HG03060 (cell line): ENCODE measurements around the gene CLEC11A.
"Not testable (repeated sequence)": the region's sequence is repeated elsewhere in the genome, so short reads cannot be mapped to it uniquely, and the experiment has no call there.

Experiments used
- ATAC-seq: cut with Tn5 transposase; IDR thresholded peaks from one replicate; pipeline ENCODE4 v1.9.1; 2021; ENCODE audit warnings: low read depth, moderate number of reproducible peaks; ENCODE audit not compliant: unreplicated experiment

CLEC11A gene

DNA sequence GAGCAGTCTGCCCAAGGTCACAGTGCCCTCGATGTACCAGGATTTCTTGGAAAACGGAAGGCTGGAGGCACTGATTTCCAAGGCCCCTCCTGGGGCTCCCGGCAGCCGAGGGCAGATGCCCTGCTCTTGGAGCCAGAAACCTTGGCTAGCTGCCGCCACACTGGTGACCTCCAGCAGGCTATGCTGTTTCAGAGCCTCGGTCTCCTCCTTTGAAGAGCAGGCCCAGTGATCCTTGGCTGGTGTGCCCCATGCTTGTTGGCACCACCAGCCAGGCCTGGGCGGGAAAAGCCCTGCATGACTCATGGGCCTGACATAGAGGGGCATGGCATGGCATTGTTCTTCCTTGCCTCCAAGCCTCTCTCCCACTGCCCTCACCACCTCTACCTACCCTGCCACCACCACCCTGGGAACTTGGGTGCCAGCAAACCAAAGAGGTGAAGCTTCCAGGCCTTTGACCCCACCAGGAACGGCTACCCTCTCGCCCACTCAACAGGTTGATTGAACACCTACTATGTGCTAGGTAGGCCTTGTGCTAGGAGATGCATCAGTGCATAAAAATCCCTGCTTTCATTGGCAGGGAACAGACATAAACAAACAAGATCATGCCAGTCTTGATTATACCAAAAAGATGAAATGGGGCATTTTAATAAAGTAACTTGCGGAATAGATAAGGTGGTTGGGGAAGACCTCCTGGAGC, 1.6 kb upstream of the CLEC11A start:
- ATAC-seq, result no peak

DNA sequence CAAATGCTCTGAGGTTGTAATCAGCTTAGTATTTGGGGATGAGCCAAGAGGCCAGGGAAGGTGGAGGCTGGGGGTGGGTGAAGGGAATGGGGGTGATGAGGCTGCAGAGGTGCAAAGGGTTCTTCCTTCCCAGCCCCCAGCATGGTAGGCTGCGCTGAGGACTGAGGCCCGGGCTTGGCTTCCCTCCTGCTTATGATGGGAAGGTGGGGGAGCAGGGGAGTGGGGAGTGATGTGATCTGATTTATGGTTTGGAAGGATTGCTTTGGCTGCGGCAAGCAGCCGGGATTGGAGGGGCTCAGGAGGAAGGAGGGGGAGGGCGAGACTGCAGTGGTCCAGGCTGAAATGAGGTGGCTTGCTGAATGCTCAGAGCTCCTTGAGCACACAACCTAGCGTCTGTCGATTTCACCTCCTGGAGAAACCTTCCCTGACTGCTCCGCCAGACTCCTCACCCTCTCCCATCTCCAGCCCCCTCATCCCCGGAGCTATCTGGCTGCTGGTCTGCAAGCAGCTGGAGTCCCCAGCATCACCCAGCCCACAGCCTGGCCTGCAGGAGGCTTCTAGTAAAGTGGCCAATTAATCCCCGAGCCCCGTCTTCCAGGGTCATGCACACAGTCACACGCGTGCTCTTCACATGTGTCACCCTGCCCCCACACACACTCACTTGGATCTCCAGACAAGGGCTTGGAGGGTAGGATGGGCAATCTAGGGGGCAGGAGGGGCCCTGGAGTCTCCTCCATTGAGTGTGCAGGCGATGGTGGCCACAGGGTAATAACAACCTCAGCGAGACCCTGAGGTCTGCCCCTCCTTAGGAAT, 757 bp upstream of the CLEC11A start:
- no peak for ATAC-seq

DNA sequence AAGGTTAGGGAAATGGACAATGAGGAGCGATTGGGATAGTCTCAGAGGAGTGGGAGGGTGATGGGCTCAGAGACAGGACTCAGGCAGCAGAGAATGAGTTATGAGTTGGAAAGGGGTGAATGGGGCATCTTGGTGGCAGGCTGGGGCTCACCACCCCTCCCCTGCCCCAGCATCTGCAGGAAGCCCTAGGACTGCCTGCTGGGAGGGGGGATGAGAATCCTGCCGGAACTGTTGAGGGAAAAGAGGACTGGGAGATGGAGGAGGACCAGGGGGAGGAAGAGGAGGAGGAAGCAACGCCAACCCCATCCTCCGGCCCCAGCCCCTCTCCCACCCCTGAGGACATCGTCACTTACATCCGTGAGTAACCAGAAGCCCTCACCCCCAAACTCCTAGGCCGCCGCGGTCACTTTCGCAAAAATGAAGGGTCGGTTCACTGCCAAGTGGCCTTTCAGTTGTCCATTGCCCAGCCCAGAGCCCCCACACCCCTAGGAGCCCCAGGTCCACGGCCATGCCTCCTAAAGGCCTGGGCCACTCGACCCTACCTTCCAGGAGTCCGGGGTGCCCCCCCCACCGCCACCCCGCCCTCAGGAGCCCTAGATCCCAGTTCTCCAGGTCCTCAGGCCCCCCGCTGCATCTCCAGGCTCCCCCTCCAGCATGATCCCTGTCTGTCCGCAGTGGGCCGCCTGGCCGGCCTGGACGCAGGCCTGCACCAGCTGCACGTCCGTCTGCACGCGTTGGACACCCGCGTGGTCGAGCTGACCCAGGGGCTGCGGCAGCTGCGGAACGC, 764 bp downstream of the CLEC11A start:
- no peak for ATAC-seq

DNA sequence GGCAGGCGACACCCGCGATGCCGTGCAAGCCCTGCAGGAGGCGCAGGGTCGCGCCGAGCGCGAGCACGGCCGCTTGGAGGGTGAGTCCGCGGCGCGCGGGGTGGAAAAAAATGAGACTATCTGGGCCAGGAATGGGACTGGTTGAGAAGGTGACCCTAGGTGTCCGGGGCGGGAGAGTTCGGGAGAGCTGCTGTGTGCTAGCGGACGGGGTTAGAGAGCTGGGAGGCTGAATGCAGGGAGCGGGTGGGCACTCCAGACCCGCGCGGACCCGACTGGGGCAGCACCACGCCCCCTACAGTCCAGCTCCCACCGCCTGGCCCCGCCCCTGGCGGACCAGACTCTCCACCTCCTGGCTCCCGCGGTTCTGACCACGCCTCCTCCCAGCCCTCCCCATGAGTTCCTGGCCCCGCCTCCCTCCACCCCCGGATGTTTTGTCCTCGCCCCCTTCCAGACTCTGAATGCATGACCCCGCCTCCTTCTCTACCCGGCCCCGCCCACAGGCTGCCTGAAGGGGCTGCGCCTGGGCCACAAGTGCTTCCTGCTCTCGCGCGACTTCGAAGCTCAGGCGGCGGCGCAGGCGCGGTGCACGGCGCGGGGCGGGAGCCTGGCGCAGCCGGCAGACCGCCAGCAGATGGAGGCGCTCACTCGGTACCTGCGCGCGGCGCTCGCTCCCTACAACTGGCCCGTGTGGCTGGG, 1.5 kb downstream of the CLEC11A start:
- no peak for ATAC-seq

DNA sequence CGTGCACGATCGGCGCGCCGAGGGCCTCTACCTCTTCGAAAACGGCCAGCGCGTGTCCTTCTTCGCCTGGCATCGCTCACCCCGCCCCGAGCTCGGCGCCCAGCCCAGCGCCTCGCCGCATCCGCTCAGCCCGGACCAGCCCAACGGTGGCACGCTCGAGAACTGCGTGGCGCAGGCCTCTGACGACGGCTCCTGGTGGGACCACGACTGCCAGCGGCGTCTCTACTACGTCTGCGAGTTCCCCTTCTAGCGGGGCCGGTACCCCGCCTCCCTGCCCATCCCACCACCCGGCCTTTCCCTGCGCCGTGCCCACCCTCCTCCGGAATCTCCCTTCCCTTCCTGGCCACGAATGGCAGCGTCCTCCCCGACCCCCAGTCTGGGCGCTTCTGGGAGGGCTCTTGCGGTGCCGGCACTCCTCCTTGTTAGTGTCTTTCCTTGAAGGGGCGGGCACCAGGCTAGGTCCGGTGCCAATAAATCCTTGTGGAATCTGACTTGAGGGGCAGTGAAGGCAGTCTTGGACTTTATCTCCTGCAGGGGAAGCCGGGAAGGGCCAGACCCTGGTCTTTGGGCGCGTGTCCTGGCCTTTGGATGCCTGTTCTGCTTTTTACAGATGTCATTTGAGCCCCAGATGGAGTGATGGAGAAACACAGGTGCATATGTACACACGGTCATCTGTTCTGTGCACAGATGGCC, 2.2 kb downstream of the CLEC11A start:
- ATAC-seq, result no peak

DNA sequence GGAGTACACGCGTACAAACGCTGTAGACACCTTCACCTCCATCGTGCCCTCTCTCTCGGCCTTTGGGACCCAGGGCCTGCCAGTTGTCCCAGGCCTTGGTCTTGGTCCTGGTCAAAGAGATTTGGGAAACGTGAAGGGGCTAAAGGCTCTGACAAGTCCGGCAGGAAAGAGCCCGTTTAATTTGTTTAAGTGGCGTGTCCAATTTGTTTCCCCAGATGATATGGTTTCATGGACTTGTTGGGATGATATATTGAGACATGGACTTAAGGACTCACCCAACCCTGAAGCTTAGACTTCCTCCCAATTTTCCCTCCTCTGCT, 2.7 kb downstream of the CLEC11A start:
- ATAC-seq, result no peak

DNA sequence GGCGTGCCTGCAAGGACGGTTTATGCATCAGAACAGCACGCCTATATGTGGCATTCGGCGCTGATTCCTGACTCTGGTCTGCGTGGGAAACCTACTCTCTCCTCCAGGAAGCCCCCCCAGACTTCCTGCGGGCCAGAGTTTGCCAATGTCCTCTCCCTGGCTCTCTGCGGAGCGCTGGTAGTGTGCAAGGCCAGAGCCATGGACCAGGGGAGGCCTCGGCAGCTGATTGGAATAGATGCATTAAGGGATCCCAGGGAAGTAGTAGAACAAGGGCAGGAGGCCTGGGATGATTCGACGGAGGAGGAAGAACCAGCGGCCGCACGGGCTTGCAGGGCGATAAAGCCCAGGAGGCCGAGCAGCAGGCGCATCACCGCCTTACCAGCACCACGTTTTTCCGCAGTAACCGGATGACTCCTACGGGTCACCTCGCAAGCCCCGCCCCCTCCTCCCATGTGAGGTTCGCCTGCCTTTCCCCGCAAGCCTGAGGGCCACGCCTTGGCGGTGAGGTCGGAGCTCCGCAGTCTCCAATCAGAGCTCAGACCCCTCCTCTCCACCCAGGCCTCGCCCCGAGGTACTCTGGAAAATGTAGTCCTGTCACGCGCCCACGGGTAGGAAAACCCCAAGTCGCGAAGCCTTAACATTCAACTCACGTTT, 5.0 kb downstream of the CLEC11A start:
- no peak for ATAC-seq

DNA sequence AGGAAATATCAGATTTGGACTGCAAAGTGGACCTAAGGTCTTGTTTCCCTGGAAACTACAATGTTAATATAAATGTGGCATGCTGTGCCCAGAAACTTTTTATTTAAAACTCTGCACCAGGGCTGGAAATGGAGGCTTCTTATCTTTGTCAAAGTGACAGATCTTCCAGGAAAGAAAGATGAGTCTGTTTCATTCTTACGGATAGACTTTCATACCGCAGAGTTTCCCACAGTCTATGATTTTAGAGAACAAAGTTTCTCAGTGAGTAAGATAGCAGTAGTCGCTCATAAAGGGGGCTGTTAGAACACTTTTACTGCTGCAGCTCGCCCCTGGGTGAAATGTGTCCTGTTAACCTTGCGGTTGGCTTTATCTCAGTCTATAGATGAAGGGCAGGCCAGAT, 6.7 kb downstream of the CLEC11A start:
- no peak for ATAC-seq

DNA sequence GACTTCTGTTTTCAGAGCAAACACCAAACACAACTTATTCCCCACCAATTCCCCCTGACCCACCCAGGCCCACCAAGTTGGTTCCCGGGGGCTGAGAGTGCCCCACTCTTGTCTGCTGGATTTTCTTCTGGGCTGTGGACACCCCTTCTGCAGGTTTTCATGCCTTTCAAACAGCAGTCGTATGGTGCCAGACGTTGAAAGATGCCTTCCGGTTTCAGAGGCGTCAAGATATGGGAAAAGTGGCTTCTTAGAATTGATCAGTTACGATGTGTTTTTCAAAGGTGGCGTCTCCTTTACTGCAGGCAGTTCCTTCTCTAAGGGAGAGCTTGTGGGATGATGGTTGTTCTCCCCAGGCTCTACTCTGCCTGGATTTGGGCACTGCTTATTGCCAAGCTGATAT, 12.7 kb downstream of the CLEC11A start:
- ATAC-seq, result no peak

DNA sequence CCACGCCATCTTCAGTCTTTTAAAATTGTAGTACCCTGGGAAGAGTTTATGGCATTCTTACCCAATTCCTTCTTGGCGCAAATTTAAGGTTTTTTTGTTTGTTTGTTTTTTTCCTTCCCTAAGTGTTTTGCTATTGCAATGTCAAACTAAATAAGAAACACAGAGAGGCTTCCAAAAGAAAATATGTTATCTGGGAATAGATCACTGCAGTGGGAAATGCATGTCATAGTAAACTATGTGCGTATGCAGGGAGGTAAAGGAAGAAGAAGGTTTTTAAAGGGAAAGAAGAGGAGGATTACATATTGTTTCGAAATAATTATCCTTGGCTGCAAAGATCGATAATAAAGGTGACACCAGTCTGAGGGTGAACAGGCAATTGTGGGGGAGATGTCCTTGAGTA, 13.2 kb downstream of the CLEC11A start:
- no peak for ATAC-seq

DNA sequence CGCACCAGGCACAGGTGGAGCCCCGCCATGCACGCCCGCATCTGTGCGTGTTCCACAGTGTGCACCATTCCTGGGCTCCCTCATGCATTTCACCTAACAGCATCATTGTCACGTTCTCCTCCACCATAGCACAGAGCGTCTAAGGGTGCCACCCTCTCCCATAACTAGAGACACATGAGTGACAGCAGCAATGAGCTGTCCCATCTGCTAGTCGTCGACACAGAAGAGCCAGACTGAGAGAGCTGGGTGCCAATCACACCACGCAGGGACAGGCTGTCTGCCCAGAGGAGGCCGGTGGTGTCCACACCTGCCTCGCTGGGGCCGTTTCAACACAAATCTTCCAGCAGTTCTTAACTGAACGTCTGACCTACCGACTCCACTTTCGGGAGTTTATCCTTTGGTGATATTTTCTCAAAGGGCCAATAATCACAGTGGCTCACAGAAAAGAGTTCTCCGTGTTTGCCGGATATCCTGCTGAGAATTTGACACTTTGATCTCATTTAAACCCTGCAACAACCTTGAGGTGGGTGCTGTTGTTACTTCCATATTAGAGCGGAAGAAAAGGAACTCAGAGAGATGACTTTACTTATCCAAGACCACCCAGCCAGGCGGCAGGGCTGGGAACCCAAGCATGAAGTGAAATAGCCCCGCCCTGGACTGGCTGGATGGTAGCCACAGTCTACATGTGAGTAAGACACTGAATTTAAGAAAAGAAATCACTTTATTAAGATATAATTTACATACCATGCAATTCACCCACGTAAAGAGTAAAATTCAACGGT, 16.2 kb downstream of the CLEC11A start:
- ATAC-seq, result no peak

DNA sequence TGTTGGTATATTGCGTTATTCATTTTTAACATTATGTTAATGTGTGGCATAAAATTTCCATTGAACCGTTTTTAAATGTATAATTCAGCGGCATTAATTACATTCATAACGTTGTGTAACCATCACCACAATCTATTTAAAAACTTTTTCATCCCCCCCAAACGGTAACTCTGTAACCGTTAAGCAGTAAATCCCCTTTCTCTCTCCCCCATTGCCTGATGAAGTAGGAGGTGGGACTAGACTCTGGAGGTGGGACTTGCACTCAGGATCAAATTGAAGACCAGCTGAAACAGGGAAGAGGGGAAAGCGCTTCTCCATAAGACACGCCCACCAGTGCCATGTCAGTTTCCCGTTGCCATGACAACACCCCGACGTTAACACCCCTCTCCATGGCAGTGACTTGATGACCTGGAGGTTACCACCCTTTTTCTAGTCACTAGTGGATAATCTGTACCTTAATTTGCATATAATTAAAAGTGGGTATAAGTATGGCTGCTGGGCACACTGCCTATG, 16.8 kb downstream of the CLEC11A start:
- ATAC-seq, result no peak

DNA sequence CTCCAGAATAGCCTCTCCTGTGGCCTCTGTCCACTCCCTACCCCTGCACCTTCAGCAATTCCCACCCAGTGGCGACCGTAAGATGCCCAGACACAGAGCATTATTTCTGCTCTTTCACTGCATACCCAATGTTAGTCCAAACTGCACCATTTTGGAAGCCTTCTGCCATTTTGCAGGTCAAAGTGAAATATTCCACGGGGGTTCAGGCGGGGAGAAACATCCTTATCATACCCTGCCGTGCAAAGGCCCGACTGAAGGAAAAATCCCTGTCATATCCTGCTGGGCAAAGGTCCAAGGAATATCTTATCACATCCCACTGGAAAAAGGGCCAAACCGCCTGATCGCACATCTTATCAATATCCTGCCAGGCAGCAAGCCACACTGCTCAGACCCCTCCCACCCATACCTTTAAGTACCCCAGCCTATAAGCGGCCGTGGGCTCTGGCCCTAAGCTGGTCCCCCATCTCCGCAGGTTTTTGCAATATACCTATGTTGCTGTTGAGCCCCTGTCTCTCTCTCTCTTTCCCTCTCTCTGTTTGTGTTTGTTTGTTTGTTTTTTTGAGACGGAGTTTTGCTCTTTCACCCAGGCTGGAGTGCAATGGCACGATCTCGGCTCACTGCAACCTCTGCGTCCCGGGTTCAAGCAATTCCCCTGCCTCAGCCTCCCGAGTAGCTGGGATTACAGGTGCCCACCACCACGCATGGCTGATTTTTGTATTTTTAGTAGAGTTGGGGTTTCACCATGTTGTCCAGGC, 18.2 kb downstream of the CLEC11A start:
- no peak for ATAC-seq

DNA sequence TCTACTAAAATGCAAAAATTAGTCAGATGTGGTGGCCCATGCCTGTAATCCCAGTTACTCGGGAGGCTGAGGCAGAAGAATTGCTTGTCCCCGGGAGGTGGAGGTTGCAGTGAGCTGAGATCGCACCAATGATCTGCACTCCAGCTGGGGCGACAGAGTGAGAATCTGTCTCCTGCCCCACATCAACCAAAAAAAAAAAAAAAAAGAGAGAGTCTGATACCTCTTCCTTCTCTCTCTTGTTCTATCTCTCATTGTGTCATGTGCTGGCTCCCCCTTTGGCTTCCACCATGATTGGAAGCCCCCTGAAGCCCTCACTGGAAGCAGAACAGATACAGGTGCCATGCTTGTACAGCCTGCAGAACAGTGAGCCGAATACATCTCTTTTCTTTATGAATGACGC, 20.4 kb downstream of the CLEC11A start:
- ATAC-seq, result no peak

DNA sequence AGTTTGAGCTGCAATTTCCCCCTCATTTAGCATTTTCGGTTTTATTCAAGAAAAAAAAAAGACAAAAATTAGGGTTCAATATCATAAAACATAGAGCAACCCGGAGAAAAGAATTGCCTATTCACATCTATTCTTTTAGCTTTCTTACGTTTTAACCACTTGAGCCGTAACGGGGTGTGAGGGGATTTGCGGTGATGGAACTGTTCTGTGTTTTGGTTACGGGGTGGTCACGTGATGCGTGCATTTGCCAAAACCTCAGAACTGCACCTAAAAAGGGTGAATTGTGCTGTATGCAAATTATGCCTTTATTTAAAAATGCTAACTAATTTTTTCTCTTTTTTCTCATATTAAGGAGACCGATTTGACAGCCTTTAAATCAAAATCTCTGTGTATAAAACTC, 22.1 kb downstream of the CLEC11A start:
- ATAC-seq, result no peak

DNA sequence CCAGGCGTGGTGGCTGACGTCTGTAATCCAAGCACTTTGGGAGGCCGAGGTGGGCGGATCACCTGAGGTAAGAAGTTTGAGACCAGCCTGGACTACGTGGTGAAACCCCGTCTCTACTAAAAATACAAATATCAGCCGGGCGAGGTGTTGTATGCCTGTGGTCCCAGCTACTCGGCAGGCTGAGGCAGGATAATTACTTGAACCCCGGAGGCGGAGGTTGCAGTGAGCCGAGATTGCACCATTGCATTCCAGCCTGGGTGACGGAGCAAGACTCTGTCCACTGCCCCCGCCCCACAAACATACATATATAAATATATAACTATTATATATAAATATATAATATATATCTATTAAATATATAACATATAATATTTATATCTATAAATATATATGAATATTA, 24.0 kb downstream of the CLEC11A start:
- ATAC-seq, result not testable (repeated sequence)

DNA sequence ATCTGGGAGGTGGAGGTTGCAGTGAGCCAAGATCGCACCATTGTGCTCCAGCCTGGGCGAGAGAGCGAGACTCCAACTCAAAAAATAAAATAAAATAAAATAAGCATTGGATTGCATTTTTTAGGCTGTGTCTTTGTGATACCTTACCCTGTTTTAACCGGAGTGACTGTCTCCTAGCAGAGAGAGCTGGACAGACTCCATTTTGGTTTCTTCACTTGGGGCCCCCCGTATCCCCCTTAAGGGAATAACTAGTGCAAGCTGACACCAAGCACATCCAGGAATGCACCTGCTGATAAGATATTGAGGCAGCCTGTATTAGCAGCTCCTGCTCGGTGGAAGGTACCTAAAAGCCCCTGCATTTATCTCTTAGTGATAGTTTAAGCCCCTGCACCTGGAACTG, 26.3 kb downstream of the CLEC11A start:
- ATAC-seq, result no peak

DNA sequence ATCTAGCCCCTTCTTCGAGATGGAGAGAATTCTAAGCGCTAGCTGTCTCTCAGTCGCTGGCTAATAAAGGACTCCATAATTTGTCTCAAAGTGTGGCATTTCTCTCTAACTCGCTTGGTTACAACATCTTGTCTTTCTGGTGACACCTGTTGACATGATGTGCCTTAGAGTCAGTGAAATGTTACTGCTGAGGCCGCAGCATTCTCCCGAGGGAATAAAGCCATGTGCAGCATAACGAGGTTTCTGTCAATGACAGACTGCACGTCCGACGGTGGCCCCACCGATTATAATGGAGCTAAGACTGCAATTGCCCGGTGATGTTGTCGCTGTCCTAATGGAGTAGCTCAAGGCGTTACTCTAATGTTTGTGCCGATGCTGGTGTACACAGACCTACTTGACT, 26.8 kb downstream of the CLEC11A start:
- ATAC-seq, result no peak
